ENCODE measurements around the gene CLSTN2. TPM values are rescaled to one million over a fixed set of nuclear protein-coding genes. Genes with fewer than 3 reads are reported as not detected.

Gene CLSTN2
- total and polyA plus RNA-seq, 4 donors, result 0.09 to 2.2 (median 0.55) TPM

- TF ChIP-seq, protein P1, sequence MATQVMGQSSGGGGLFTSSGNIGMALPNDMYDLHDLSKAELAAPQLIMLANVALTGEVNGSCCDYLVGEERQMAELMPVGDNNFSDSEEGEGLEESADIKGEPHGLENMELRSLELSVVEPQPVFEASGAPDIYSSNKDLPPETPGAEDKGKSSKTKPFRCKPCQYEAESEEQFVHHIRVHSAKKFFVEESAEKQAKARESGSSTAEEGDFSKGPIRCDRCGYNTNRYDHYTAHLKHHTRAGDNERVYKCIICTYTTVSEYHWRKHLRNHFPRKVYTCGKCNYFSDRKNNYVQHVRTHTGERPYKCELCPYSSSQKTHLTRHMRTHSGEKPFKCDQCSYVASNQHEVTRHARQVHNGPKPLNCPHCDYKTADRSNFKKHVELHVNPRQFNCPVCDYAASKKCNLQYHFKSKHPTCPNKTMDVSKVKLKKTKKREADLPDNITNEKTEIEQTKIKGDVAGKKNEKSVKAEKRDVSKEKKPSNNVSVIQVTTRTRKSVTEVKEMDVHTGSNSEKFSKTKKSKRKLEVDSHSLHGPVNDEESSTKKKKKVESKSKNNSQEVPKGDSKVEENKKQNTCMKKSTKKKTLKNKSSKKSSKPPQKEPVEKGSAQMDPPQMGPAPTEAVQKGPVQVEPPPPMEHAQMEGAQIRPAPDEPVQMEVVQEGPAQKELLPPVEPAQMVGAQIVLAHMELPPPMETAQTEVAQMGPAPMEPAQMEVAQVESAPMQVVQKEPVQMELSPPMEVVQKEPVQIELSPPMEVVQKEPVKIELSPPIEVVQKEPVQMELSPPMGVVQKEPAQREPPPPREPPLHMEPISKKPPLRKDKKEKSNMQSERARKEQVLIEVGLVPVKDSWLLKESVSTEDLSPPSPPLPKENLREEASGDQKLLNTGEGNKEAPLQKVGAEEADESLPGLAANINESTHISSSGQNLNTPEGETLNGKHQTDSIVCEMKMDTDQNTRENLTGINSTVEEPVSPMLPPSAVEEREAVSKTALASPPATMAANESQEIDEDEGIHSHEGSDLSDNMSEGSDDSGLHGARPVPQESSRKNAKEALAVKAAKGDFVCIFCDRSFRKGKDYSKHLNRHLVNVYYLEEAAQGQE (IDR thresholded peaks at IDR 0.05), result no peak
- TF ChIP-seq JUND (IDR thresholded peaks at IDR 0.05), result no peak
These were observed 409.7 kb downstream of the CLSTN2 start (continued) for GRCh38 chr3:140344601-140345205.

GRCh38 chr3:140347151-140347550 lies 412.2 kb downstream of the CLSTN2 start:
- H3K27me3 ChIP-seq (ENCODE audit: control insufficient read depth in 4 of 4, insufficient read depth in 4 of 4, low read length in 3 of 4), result no peaks in the 10 kb centered on the region
- DNase-seq (ENCODE audit: low spot score), result no peak

GRCh38 chr3:140349938-140350337 lies 415.0 kb downstream of the CLSTN2 start:
- Histone ChIP-seq H3K36me3 (ENCODE audit: control insufficient read depth in 4 of 4, insufficient read depth in 3 of 4, low read depth in 1 of 4, low read length in 3 of 4) (no peaks in the 10 kb centered on the region), H3K27ac (ENCODE audit: low read depth in 1 of 2, low read length in 2 of 2) (no peak overlapping the region), H3K9me3 (ENCODE audit: control insufficient read depth in 4 of 4, low read length in 3 of 4) (no peaks in the 10 kb centered on the region), H3K27me3 (ENCODE audit: control insufficient read depth in 4 of 4, insufficient read depth in 4 of 4, low read length in 3 of 4) (no peaks in the 10 kb centered on the region), H3K9ac (ENCODE audit: low read depth in 1 of 2, low read length in 2 of 2) (no peak overlapping the region), H3K4me1 (ENCODE audit: control insufficient read depth in 4 of 4, insufficient read depth in 4 of 4, low read length in 3 of 4) (no peaks in the 10 kb centered on the region), H3K4me3 (ENCODE audit: low read depth in 1 of 3, low read length in 3 of 3) (no peak overlapping the region)
- no peak for TF ChIP-seq RAD21 (IDR thresholded peaks at IDR 0.05)
- TF ChIP-seq SP1 (IDR thresholded peaks at IDR 0.05), result no peak
- TF ChIP-seq EGR1 (IDR thresholded peaks at IDR 0.05; ENCODE audit: low read depth in 2 of 2), result no peak
- 67% methylated on average over 4 of the region's 4 CpGs for WGBS
- no peak for DNase-seq (ENCODE audit: low spot score)

More at GRCh38 chr3:140347151-140347550, 412.2 kb downstream of the CLSTN2 start:
- TF ChIP-seq, protein P2, sequence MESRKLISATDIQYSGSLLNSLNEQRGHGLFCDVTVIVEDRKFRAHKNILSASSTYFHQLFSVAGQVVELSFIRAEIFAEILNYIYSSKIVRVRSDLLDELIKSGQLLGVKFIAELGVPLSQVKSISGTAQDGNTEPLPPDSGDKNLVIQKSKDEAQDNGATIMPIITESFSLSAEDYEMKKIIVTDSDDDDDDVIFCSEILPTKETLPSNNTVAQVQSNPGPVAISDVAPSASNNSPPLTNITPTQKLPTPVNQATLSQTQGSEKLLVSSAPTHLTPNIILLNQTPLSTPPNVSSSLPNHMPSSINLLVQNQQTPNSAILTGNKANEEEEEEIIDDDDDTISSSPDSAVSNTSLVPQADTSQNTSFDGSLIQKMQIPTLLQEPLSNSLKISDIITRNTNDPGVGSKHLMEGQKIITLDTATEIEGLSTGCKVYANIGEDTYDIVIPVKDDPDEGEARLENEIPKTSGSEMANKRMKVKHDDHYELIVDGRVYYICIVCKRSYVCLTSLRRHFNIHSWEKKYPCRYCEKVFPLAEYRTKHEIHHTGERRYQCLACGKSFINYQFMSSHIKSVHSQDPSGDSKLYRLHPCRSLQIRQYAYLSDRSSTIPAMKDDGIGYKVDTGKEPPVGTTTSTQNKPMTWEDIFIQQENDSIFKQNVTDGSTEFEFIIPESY (IDR thresholded peaks at IDR 0.05), result no peak
- TF ChIP-seq HNF4A (conservative IDR thresholded peaks at IDR 0.05), result no peak
- no peak for TF ChIP-seq NR2F2 (IDR thresholded peaks at IDR 0.05)
- no peak for TF ChIP-seq RAD21 (IDR thresholded peaks at IDR 0.05)
- TF ChIP-seq ATF3 (IDR thresholded peaks at IDR 0.05), result no peak
- TF ChIP-seq GABPA (IDR thresholded peaks at IDR 0.05 in 1 of 2, conservative IDR thresholded peaks at IDR 0.05 in 1 of 2), result no peak
- Histone ChIP-seq H3K4me1 (ENCODE audit: control insufficient read depth in 4 of 4, insufficient read depth in 4 of 4, low read length in 3 of 4) (no peaks in the 10 kb centered on the region), H3K4me3 (ENCODE audit: low read depth in 1 of 3, low read length in 3 of 3) (no peak overlapping the region), H3K9me3 (ENCODE audit: control insufficient read depth in 4 of 4, low read length in 3 of 4) (no peaks in the 10 kb centered on the region), H3K27ac (ENCODE audit: low read depth in 1 of 2, low read length in 2 of 2) (no peak overlapping the region), H3K9ac (ENCODE audit: low read depth in 1 of 2, low read length in 2 of 2) (no peak overlapping the region), H3K36me3 (ENCODE audit: control insufficient read depth in 4 of 4, insufficient read depth in 3 of 4, low read depth in 1 of 4, low read length in 3 of 4) (no peaks in the 10 kb centered on the region)
